ENCODE data around the gene CHCHD3. TPM values are rescaled to one million over a fixed set of nuclear protein-coding genes. Genes with fewer than 3 reads are reported as not detected.

CHCHD3 gene
- polyA plus RNA-seq, 3 donors = 30.5 to 56.7 (median 48.8) TPM

DNA sequence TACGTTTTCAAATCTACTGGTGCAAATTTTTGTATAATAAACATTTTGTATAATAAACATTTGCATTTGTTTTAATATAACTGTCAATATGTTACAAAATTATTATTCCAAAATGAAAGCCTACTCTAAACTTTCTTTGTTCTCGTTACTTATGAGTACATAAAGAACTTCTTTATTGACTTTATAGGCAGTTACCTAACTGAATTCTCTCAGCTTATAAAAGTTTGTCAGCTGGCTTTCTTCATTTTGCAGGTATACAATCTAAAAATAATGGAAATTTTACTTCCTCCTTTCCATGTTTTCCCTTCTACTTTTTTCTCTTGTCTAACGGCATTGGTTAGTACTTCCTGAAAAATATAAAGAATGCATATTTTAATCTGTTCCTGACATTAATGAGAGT is 137.1 kb downstream of the CHCHD3 start:
- Mint-ChIP-seq H3K36me3 (peaks cover 4 to 12% of the 10 kb centered on the region in 2 donors), H3K27me3 (ENCODE audit: low read depth in 3 of 3) (no peaks in the 10 kb centered on the region), H3K4me1 (peaks cover 9% of the 10 kb centered on the region), H3K4me3 (no peak overlapping the region), H3K27ac (no peak overlapping the region), H3K9me3 (no peaks in the 10 kb centered on the region)
- no peak for DNase-seq
- Histone ChIP-seq H3K27ac (ENCODE audit: low read depth in 1 of 2, low read length in 2 of 2) (no peak overlapping the region), H3K36me3 (replicated peaks in 1 of 2; ENCODE audit: control insufficient read depth in 1 of 2, insufficient read depth in 2 of 2, low read length in 2 of 2) (peaks cover 0 to 4% of the 10 kb centered on the region in 2 donors), H3K4me2 (replicated peaks; ENCODE audit: extremely low read depth, low read length, poor library complexity, severe bottlenecking) (no peak overlapping the region), H3K79me2 (ENCODE audit: insufficient read depth, low read length) (no peaks in the 10 kb centered on the region), H3K4me1 (ENCODE audit: control insufficient read depth in 1 of 2, insufficient read depth in 2 of 2, low read length in 2 of 2) (peaks cover 0 to 7% of the 10 kb centered on the region in 2 donors), H3K9me3 (replicated peaks in 1 of 2; ENCODE audit: control insufficient read depth in 1 of 2, insufficient read depth in 1 of 2, low read length in 2 of 2) (no peaks in the 10 kb centered on the region), H4K20me1 (ENCODE audit: insufficient read depth, low read length) (no peaks in the 10 kb centered on the region), H2AFZ (ENCODE audit: insufficient read depth, low read depth, low read length, poor library complexity, severe bottlenecking) (no peak overlapping the region), H3K9ac (ENCODE audit: insufficient read depth, low read length, poor library complexity, severe bottlenecking) (no peak overlapping the region), H3K27me3 (ENCODE audit: control insufficient read depth in 2 of 2, insufficient read depth in 2 of 2, low read length in 2 of 2) (no peaks in the 10 kb centered on the region), H3K4me3 (replicated peaks in 1 of 3; ENCODE audit: low read depth in 2 of 3, low read length in 3 of 3) (no peak overlapping the region)
- intact Hi-C loops (cut with micrococcal nuclease) = no loop called here
- no CpG with 5 or more reads among the region's 3 CpGs for WGBS (ENCODE audit: insufficient coverage)
- TF ChIP-seq, protein P1, sequence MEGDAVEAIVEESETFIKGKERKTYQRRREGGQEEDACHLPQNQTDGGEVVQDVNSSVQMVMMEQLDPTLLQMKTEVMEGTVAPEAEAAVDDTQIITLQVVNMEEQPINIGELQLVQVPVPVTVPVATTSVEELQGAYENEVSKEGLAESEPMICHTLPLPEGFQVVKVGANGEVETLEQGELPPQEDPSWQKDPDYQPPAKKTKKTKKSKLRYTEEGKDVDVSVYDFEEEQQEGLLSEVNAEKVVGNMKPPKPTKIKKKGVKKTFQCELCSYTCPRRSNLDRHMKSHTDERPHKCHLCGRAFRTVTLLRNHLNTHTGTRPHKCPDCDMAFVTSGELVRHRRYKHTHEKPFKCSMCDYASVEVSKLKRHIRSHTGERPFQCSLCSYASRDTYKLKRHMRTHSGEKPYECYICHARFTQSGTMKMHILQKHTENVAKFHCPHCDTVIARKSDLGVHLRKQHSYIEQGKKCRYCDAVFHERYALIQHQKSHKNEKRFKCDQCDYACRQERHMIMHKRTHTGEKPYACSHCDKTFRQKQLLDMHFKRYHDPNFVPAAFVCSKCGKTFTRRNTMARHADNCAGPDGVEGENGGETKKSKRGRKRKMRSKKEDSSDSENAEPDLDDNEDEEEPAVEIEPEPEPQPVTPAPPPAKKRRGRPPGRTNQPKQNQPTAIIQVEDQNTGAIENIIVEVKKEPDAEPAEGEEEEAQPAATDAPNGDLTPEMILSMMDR (IDR thresholded peaks at IDR 0.05) = no peak

DNA sequence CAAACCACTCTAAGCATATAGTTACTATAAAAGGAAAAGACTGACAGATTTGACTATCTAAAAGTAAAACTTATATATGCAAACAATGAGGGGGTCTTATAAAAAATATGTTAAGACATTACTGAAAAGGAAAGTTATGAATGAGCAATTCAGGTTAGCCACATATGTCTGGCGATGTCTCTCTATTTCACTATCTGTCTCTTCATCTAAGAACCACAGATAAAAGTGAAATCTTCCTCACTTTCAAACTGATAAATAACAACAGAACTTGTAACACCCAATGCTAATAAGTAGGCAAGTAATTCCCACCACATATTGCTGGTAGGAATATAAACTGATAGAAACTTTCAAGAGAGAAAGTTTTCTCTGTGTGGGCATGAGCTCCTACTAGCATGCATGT is 138.2 kb downstream of the CHCHD3 start:
- no CpG with 5 or more reads among the region's 1 CpG for WGBS (ENCODE audit: insufficient coverage)
- Mint-ChIP-seq H3K36me3 (peaks cover 6 to 8% of the 10 kb centered on the region in 2 donors), H3K9me3 (no peaks in the 10 kb centered on the region), H3K27me3 (ENCODE audit: low read depth in 3 of 3) (no peaks in the 10 kb centered on the region), H3K4me1 (peaks cover 9% of the 10 kb centered on the region), H3K27ac (no peak overlapping the region), H3K4me3 (no peak overlapping the region)
- no peak overlapping the region for H3K4me3 ChIP-seq (replicated peaks in 1 of 3; ENCODE audit: low read depth in 2 of 3, low read length in 3 of 3)
- H3K9me3 ChIP-seq (replicated peaks in 1 of 2; ENCODE audit: control insufficient read depth in 1 of 2, insufficient read depth in 1 of 2, low read length in 2 of 2) = no peaks in the 10 kb centered on the region
- TF ChIP-seq, protein P1 (IDR thresholded peaks at IDR 0.05) = no peak
- no peak overlapping the region for H3K4me2 ChIP-seq (replicated peaks; ENCODE audit: extremely low read depth, low read length, poor library complexity, severe bottlenecking)
- peaks cover 0 to under 1% of the 10 kb centered on the region in 2 donors for H3K36me3 ChIP-seq (replicated peaks in 1 of 2; ENCODE audit: control insufficient read depth in 1 of 2, insufficient read depth in 2 of 2, low read length in 2 of 2)
- H3K27ac ChIP-seq (ENCODE audit: low read depth in 1 of 2, low read length in 2 of 2) = no peak overlapping the region
- intact Hi-C loops (cut with micrococcal nuclease) = no loop called here
- peaks cover 0 to 7% of the 10 kb centered on the region in 2 donors for H3K4me1 ChIP-seq (ENCODE audit: control insufficient read depth in 1 of 2, insufficient read depth in 2 of 2, low read length in 2 of 2)
- H4K20me1 ChIP-seq (ENCODE audit: insufficient read depth, low read length) = no peaks in the 10 kb centered on the region
- H3K79me2 ChIP-seq (ENCODE audit: insufficient read depth, low read length) = no peaks in the 10 kb centered on the region
- no peak overlapping the region for H3K9ac ChIP-seq (ENCODE audit: insufficient read depth, low read length, poor library complexity, severe bottlenecking)
- no peak for DNase-seq
- no peak overlapping the region for H2AFZ ChIP-seq (ENCODE audit: insufficient read depth, low read depth, low read length, poor library complexity, severe bottlenecking)
- no peaks in the 10 kb centered on the region for H3K27me3 ChIP-seq (ENCODE audit: control insufficient read depth in 2 of 2, insufficient read depth in 2 of 2, low read length in 2 of 2)
